Fibroblast of the aortic adventitia (primary cell): ENCODE results near the gene RAD9B. TPM values are rescaled to one million over a fixed set of nuclear protein-coding genes. Genes with fewer than 3 reads are reported as not detected.
A peak's percentile ranks its signal among the peaks of the same experiment; 100 is the strongest.

Experiments
- DNase-seq: peaks from one replicate; pipeline ENCODE4 v3.0.0-alpha.2; 2010; ENCODE audit warnings: low read depth
- H3K4me3 ChIP-seq: 2 replicates; pipeline ENCODE4 v1.5.1; 2011; ENCODE audit warnings: low read depth, mild to moderate bottlenecking, control low read depth, low read length, moderate library complexity
- small RNA-seq: library from RNA; depleted of rRNA; stranded (forward); fragments of <200 nt; gene quantifications from one replicate; pipeline ENCODE3, GENCODE V24; 2012
- total RNA-seq: library from RNA; depleted of rRNA; stranded (reverse); fragments of >200 nt; gene quantifications from 2 replicates; pipeline ENCODE4 v1.2.3, GENCODE V29; 2012; ENCODE audit warnings: low replicate concordance
- TF ChIP-seq, protein P1 (sequence below): IDR thresholded peaks from 2 replicates; pipeline ENCODE4 v1.5.1; 2011; ENCODE audit warnings: mild to moderate bottlenecking, low read length, control low read depth, inconsistent platforms; ENCODE audit not compliant: insufficient read depth

The RAD9B gene
- total RNA-seq, 1 donor, result 2.3 TPM

DNA sequence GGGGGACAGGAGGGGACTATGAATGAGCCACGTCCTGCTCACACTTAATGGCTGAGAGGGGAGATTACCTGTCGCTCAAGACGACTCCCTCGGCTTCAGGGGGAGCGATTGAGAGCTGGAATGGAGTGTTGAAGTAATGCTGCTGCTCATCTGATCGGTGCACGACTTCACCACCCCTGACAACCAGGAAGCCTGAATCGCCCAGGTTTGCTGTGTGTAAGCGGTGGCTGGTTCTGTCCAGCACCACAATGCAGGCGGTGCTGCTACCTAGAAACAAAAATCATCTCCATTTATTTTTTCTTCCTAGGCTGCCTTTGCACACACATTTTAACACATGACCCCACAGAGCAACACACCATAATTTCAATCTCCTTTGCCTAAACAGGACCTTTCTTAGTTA is 43.7 kb downstream of the RAD9B start:
- TF ChIP-seq, protein P1, sequence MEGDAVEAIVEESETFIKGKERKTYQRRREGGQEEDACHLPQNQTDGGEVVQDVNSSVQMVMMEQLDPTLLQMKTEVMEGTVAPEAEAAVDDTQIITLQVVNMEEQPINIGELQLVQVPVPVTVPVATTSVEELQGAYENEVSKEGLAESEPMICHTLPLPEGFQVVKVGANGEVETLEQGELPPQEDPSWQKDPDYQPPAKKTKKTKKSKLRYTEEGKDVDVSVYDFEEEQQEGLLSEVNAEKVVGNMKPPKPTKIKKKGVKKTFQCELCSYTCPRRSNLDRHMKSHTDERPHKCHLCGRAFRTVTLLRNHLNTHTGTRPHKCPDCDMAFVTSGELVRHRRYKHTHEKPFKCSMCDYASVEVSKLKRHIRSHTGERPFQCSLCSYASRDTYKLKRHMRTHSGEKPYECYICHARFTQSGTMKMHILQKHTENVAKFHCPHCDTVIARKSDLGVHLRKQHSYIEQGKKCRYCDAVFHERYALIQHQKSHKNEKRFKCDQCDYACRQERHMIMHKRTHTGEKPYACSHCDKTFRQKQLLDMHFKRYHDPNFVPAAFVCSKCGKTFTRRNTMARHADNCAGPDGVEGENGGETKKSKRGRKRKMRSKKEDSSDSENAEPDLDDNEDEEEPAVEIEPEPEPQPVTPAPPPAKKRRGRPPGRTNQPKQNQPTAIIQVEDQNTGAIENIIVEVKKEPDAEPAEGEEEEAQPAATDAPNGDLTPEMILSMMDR, result no peak

DNA sequence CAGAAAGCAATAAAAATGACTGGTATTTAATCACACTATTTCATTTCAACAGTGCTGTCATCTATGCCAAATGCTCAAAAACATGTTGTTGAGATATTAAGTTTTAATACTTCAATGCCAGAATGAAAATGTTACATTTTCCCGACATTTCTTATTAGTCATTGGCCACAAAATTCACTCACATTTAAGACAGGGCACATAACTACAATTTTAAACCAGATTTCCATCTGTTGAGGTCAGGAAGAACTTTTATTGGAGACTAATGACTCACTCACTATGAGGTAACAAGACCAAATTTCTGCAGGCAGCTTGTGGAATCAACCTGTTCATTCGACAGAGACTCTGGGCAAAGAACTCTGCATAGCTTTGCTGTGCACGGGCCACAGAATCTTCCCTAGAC is 44.2 kb downstream of the RAD9B start:
- H3K4me3 ChIP-seq, result no peak overlapping the region
- TF ChIP-seq, protein P1, result no peak
- peak; percentile 89 for DNase-seq

More for the DNA sequence above, 43.7 kb downstream of the RAD9B start:
- no peak overlapping the region for H3K4me3 ChIP-seq
- DNase-seq, result no peak

DNA sequence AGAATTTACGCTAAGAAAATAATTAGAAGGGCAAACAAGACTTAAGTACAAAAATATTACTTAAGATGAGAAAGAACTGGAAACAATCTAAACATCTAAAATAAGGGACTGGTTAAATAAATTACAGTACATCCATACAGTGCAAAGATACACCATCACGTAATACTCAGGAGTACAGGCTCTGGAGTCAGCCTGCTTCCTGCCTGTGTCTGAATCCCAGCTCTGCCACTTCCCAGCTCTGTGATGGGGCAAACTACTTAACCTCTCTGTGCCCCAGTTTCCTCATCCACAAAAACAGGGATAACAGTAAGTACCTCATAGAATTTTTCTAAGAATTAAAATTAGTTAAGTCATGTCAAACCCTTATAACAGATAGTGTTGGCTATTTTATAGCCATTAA is 45.0 kb downstream of the RAD9B start:
- TF ChIP-seq, protein P1, result no peak
- H3K4me3 ChIP-seq, result no peak overlapping the region
- no peak for DNase-seq

DNA sequence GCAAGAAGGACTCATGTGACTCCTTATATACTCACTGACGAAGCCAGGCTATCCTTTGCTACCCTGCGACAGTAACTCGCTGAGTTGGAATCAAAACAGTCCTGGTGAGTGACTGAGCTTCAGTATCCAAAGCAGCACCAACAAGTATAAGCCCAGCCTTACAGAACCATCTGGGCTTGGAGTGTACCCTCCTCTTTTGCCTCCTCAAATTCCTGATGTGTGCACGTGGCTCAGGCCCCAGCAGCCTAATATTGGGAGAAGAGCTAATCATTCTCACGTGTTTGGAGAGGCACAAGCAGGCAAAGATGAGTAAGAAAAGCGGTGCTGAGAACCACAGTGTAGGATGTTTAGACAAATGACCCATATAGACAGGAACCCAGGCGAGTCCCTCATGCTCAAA is 46.5 kb downstream of the RAD9B start:
- no peak overlapping the region for H3K4me3 ChIP-seq
- TF ChIP-seq, protein P1, result no peak
- DNase-seq, result no peak

DNA sequence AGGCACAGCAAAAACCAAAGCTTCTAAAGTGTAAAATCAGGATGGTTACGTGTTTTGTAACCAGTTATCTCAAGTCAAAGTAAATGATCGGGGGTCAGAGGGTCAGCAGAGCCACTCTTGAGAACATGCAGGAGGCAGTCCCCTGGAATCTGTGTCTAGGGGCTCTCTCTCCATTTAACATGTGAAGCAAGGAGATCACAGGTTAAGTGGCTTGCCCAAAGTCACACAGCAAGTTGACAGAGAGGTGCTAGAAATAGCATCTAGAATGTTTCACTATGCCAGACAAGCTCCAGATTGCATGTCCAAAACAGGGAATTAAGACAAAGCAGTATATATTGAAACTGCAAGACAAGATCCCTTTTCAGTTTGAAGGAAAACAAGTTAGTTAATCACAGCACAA is 47.6 kb downstream of the RAD9B start:
- H3K4me3 ChIP-seq, result no peak overlapping the region
- TF ChIP-seq, protein P1, result no peak
- no peak for DNase-seq

DNA sequence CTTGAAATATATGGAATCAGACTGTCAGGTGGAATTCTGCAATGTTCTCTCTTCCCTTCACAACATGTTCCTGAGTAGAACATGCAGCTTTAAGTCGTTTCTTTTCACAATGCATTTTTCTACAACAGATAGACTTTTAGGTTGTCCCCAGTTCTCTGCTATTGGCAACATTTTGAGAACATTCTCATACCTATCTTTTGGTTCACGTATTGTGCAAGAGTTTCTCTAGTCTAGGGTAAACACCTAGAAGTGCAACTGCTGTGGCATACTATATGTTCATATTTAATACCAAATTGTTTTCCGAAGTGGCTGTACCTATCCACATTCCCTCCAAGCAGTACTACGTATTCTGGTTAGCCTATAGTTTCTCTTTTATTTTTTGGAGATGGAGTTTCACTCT is 48.9 kb downstream of the RAD9B start:
- H3K4me3 ChIP-seq, result no peak overlapping the region
- DNase-seq, result no peak
- TF ChIP-seq, protein P1, result no peak

Small RNAs within 50 kb of the gene (small RNA-seq; reads per million reads assigned to genes)
- gene RF00278, result not detected

Other genes starting within 250 kb of the RAD9B start
- 99.7 and 139 TPM in 2 replicates for gene ATP2A2, start 221.1 kb upstream of the RAD9B start, total RNA-seq
- 25.8 and 41.0 TPM in 2 replicates for gene ANAPC7, start 98.6 kb upstream of the RAD9B start, total RNA-seq
- gene ARPC3, start 52.0 kb upstream of the RAD9B start, total RNA-seq, result 289 and 391 TPM in 2 replicates
- gene GPN3, start 34.1 kb upstream of the RAD9B start, total RNA-seq, result 15.9 and 27.4 TPM in 2 replicates
- 16.4 and 17.4 TPM in 2 replicates for gene FAM216A, start 33.5 kb upstream of the RAD9B start, total RNA-seq
- gene VPS29, start 220 bp upstream of the RAD9B start, total RNA-seq, result 83.2 and 88.9 TPM in 2 replicates
- 6.1 and 11.9 TPM in 2 replicates for gene PPTC7, start 81.0 kb downstream of the RAD9B start, total RNA-seq
- gene TCTN1, start 111.8 kb downstream of the RAD9B start, total RNA-seq, result 46.3 and 80.4 TPM in 2 replicates
- 0.74 and 2.6 TPM in 2 replicates for gene HVCN1, start 186.8 kb downstream of the RAD9B start, total RNA-seq
- gene PPP1CC, start 240.6 kb downstream of the RAD9B start, total RNA-seq, result 130 and 213 TPM in 2 replicates